ENCODE measurements around the gene NDE1. TPM values are rescaled to one million over a fixed set of nuclear protein-coding genes. Genes with fewer than 3 reads are reported as not detected.

NDE1 gene
- total and polyA plus RNA-seq, 9 of the 15 experiments (the other 6 are each of a cell fraction or from before 2014, with no cell fraction given) = 3.1 to 59.9 (median 30.0) TPM

DNA sequence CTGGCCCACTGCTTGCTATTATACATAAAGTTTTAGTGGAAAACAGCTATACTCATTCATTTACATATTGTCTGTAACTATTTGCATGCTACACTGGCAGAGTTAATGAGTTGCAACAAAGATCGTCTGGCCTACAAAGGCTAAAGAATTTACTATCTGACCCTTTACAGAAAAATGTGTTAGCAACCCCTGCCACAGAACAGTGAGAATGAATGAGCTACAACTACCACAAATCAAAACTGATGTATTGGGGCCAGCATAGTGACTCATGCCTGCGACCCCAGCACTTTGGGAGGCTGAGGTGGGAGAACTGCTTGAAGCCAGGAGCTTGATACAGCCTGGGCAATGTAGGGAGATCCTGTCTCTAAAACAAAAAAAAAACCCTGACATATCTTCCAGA, 114.1 kb downstream of the NDE1 start:
- H3K4me1 ChIP-seq (replicated peaks in 1 of 2; ENCODE audit: control insufficient read depth in 2 of 2, insufficient read depth in 2 of 2, low read length in 2 of 2) = no peaks in the 10 kb centered on the region
- H3K27me3 ChIP-seq (ENCODE audit: control insufficient read depth in 2 of 2, insufficient read depth in 2 of 2, low read length in 2 of 2) = peaks cover 14 to 23% of the 10 kb centered on the region in 2 experiments
- H3K9ac ChIP-seq (ENCODE audit: insufficient read depth in 1 of 2, low read depth in 2 of 2, low read length in 2 of 2) = no peak overlapping the region
- no peaks in the 10 kb centered on the region for H3K9me1 ChIP-seq (ENCODE audit: control insufficient read depth, insufficient read depth, low read length)
- no peaks in the 10 kb centered on the region for H3K9me3 ChIP-seq (replicated peaks; ENCODE audit: control insufficient read depth, insufficient read depth, low read depth, low read length)
- WGBS (ENCODE audit: insufficient coverage, low coverage, missing lambda C conversion rate) = 0% methylated on average over 2 of the region's 2 CpGs
- BruUV-seq (replicated peaks) = no TSS peak
- FAIRE-seq (no peak), ATAC-seq (no peak), DNase-seq (ENCODE audit: extremely low read depth in 1 of 4, low spot score in 3 of 4) (no peak)
- in situ Hi-C loops (cut with MboI) (no loop called here), intact Hi-C loops (cut with micrococcal nuclease) (no loop called here)
- no peak overlapping the region for H2AFZ ChIP-seq (ENCODE audit: low read depth, low read length)
- no peaks in the 10 kb centered on the region for H4K20me1 ChIP-seq (replicated peaks; ENCODE audit: control insufficient read depth, insufficient read depth, low read length)
- ChIA-PET CTCF (ENCODE audit: low intra/inter-chr PET ratio) (no interaction called here), POLR2A (no interaction called here)
- TF ChIP-seq ATF1 (CRISPR knock-in tag; IDR thresholded peaks at IDR 0.05) = no peak
- no peak for TF ChIP-seq ATF1 (tag; IDR thresholded peaks at IDR 0.05)
- TF ChIP-seq ZEB2 (IDR thresholded peaks at IDR 0.05) = no peak
- TF ChIP-seq ZNF583 (CRISPR knock-in tag; IDR thresholded peaks at IDR 0.05) = no peak
- no peak for TF ChIP-seq ZNF347 (CRISPR knock-in tag; IDR thresholded peaks at IDR 0.05; ENCODE audit: low read depth)
- no peak for TF ChIP-seq NCOA6 (IDR thresholded peaks at IDR 0.05)
- no peak for TF ChIP-seq RFX7 (CRISPR knock-in tag; IDR thresholded peaks at IDR 0.05)
- TF ChIP-seq RBM14 (IDR thresholded peaks at IDR 0.05; ENCODE audit: borderline replicate concordance, insufficient read depth, low read depth, low read length) = no peak
- no peak for TF ChIP-seq TAF7 (tag; IDR thresholded peaks at IDR 0.05)
- TF ChIP-seq CREB3 (tag; conservative IDR thresholded peaks at IDR 0.05; ENCODE audit: low read depth) = no peak
- no peak for TF ChIP-seq DEAF1 (CRISPR knock-in tag; IDR thresholded peaks at IDR 0.05)
- no peak for TF ChIP-seq ZNF408 (CRISPR knock-in tag; IDR thresholded peaks at IDR 0.05; ENCODE audit: low read depth)
- TF ChIP-seq UBTF (IDR thresholded peaks at IDR 0.05; ENCODE audit: borderline replicate concordance in 1 of 2, low read depth in 2 of 2, low read length in 2 of 2) = no peak
- no peak for TF ChIP-seq SMARCC2 (IDR thresholded peaks at IDR 0.05; ENCODE audit: low read depth)
- no peak for TF ChIP-seq ZBTB9 (CRISPR knock-in tag; IDR thresholded peaks at IDR 0.05)
- TF ChIP-seq YY1 (IDR thresholded peaks at IDR 0.05; ENCODE audit: borderline replicate concordance in 1 of 3, control insufficient read depth in 1 of 3, extremely low read depth in 1 of 3, insufficient read depth in 3 of 3, insufficient read length in 1 of 3, insufficient replicate concordance in 2 of 3, low read depth in 1 of 3, low read length in 2 of 3) = no peak
- H3K4me3 ChIP-seq = no peak overlapping the region
- no peaks in the 10 kb centered on the region for H3K36me3 ChIP-seq (ENCODE audit: control insufficient read depth, insufficient read depth, low read length)
- H3K79me2 ChIP-seq (ENCODE audit: control insufficient read depth, insufficient read depth, low read length) = no peaks in the 10 kb centered on the region
- H3K4me2 ChIP-seq (ENCODE audit: insufficient read depth, low read length) = no peak overlapping the region
- no peak overlapping the region for H3K27ac ChIP-seq (ENCODE audit: extremely low read depth, low read depth, low read length)
